ENCODE results near the gene IFT80.
A peak's percentile ranks its signal among the peaks of the same experiment; 100 is the strongest.
"Not testable (repeated sequence)": the region's sequence is repeated elsewhere in the genome, so short reads cannot be mapped to it uniquely, and the experiment has no call there.

The IFT80 gene

DNA sequence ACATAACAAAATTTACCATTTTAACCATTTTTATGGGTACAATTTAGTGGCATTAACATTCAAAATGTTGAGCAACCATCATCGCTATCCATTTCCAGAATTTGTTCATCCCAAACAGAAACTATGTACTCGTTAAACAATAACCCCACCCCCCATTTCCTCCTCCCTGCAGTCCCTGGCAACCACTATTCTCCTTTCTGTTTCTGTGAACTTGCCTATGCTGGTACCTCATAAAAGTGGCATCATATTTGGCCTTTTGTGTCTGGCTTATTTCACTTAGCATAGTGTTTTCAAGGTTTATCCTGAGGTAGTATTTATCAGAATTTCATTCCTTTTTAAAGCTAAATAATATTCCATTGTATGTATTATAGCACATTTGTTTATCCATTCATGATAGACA, 141.4 kb downstream of the IFT80 start:
- DNase-seq, result no peak

GRCh38 chr3:160253298-160253697, 145.7 kb downstream of the IFT80 start:
- DNase-seq, result no peak

GRCh38 chr3:160247766-160248165, 151.3 kb downstream of the IFT80 start:
- DNase-seq, result no peak

GRCh38 chr3:160245261-160245800, 153.7 kb downstream of the IFT80 start:
- no peak for DNase-seq

DNA sequence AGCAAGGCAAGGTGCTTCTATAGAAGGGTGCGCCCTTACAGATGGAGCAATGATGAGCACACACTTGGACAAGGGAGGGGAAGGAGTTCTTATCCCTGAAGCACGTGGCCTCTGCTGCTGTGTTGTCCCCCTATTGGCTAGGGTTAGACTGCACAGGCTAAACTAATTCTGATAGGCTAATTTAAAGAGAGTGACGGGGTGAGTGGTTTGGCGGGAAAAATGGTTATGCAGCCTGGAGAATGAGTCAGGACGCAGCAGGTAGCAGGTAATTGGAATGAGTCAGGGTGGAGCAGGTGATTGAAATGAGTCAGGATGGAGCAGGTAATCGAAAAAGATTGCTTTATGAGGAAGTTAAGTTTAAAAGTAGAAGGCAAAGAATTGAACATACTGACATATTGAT, 158.3 kb downstream of the IFT80 start:
- DNase-seq, result not testable (repeated sequence)

GRCh38 chr3:160232014-160232413, 167.0 kb downstream of the IFT80 start:
- DNase-seq, result no peak

GRCh38 chr3:160227419-160227818, 171.6 kb downstream of the IFT80 start:
- no peak for DNase-seq

DNA sequence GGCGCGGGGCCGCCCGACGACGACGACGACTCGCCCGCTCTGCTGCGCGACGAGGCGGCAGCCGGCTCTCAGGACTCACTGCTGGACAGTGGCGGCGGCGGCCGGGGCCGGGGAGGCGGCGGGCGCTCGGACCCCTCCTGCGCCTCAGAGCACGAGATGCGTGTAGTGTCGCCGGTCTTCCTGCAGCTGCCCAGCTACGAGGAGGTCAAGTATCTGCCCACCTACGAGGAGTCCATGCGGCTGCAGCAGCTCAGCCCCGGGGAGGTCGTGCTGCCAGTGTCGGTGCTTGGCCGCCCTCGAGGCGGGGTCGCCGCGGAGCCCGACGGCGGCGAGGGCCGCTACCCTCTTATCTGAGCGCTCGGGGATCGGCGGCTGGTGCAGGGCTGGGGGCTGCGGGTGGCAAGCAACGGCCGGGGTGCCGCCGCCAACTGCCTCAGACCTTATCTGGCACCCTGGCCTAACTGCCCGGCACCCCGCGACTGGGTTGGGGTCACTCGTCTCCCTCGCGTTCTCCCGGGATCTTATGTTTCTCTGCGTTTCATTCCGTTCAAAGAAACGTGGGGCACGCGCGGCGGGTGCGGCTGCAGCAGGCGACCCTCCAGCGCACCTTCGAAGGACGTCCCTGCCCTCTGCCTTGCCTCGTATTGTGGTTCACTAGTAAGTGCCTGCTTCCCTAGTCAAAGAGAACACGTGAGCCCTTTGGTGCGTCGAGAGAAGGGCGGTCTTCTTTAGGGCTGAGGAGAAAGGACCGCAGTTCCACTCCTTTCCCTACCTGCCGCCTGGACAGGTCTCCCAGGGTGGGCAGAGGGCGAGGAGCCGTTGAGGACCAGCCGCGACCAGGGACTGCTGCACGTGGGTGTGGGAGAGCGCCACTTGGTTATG, 172.8 kb downstream of the IFT80 start:
- DNase-seq, result no peak

- DNase-seq, result peak; percentile 11 to 13
Measured at GRCh38 chr3:160225176-160226025, 173.6 kb downstream of the IFT80 start, which contains the start of gene C3orf80. TSS of gene C3orf80 (plus strand) at chr3:160225422. CDS start at chr3:160225636, 214 bp downstream.

DNA sequence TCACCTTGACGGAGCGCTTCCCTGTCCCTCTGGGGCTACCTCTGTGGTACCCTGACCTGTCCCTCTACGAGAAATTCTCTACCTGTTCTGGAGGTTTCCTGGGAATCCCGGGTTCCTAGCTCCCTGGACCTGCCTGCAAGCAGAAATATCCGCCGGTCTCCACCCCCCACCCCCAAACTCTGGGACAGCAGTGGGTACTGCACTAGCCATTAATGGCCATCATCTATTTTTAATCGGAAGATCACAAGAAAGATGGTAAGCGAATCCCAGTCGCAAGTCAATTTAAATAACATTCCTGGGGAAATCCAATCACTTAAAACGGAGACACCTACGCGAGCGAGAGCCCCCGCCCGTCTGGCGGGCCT, 174.2 kb downstream of the IFT80 start:
- no peak for DNase-seq

DNA sequence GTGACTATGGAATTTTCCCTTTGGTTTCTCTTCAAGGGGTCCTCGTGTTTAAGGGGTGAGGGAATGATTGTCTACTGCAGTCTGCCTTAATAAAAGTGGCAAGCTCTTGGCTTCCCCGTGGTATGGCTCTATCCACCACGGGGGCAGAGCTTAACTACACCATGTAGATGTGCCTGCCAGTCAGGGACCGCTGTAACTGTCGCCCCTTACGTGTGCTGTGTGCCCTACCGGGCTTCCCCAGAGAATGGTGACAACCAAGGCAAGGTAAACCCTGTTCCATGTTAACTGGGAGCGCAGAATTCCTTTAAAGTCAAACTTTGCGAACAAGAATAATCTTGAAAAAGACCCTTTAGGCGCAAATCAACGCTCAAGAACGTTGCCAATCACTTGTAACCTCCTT, 174.8 kb downstream of the IFT80 start:
- DNase-seq, result no peak

DNA sequence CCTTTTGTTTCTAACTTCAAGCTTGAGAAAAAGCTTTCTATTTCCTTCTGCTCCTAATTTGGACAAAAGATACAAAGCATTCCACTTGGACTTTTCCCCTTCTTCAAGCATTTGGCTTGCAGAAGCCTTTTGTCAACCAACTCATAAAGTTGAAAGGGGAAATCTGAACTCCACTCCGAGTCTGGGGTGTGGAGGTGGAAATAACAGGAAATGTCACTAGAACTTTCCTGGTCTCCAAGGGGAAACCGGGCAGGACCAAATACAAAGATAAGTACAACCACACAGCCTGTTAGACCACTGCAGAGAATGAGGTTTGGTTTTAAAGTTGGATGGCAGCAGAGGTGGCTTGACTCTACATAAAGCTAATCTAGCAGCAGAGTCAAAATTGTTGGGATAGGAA, 178.0 kb downstream of the IFT80 start:
- no peak for DNase-seq

DNA sequence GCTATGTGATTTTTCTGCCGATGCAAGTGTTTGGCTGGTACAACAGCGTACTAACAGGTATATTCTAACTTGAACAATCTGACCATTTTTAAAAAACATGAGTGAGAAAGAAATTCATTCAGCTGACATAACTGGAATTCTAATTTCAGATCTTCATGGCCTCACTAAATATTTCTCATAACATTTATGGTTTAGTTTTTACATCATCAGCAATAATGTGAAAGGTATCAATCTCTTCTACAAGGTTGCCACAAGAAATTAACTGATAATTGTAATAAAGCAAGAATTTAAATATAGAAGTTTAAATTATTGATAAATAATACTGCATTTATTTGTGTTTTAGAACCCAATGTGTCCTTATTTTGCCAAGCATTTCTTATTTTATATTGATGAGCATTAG, 179.0 kb downstream of the IFT80 start:
- no peak for DNase-seq

DNA sequence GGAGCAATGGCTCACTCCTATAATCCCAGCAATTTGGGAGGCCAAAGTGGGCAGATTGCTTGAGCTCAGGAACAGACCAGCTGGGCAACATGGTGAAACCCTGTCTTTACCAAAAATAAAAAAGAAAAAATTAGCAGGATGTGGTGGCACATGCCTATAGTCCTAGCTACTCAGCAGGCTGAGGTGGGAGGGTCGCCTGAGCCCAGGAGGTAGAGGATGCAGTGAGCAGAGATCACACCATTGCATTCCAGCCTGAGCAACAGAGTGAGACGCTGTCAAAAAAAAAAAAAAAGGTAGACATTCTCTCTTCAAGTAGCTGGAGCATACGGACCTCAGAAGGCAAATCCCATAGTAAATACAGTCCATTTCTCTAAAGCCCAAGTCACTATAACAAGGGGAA, 180.9 kb downstream of the IFT80 start:
- DNase-seq, result no peak

- DNase-seq, result no peak
Measured at GRCh38 chr3:160217675-160218074, 181.3 kb downstream of the IFT80 start.

DNA sequence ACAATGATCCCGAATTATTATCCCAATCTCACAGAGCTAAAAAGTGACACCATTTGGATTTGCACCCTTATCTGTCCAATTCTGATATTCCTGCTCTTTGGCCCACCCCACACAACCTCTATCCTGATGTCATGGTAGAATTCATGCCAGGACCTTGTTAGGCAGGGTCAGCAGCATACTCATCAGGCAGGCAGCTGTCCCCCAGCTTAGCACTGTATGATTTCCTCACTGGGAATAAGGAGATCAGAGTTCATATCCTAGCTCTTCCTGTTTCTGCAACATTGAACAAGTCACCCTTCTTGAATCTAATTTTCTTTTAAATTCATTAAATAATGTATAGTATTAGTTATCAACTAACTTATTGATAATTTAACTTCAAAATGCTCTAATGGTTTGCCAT, 185.8 kb downstream of the IFT80 start:
- DNase-seq, result no peak

DNA sequence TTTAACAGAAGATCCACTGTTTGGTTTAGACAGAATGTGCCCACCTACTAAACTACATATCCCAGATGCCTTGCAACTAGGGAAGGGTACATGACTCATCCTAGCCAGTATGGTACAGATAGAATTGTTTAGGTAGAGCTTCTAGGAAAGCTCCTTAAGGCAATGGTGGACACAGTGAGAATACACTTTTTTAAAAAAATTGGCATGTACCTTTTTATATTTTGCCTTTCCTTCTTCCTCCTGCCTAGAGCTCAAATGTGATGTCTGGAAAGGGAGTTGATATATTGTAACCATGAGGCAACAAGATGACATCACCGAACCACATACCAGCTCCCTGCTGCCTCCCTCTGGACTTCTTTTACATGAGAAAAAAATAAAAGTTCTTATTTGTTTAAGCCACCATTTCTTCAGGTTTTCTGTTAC, 188.2 kb downstream of the IFT80 start:
- no peak for DNase-seq

DNA sequence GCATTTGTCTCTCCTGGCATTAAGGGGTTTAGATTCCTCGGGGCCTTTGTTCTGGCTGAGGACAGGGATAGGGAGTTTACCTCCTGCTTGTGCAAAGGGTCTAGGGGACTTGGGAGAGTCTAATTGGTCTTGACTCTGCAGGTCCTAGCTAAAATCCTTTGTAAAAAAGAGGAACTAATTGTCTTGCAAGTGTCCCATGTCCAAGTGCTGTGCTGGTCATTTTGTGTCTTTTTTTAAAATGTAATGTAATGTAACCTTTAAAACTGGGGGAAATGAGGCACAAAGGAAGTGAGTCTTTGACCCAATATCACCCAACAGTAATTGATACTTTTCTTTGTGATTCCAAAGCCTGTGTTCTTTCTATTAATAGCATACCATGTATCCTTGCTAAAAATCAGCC, 188.7 kb downstream of the IFT80 start:
- no peak for DNase-seq
